H9 (cell line): Measurements from ENCODE around the gene IMMP2L. TPM values are rescaled to one million over a fixed set of nuclear protein-coding genes. Genes with fewer than 3 reads are reported as not detected.

Source experiments
- DNase-seq: peaks from one replicate; pipeline ENCODE4 v3.0.0-alpha.2; 2017
- H2AFZ ChIP-seq: one replicate; pipeline ENCODE4 v1.6.1; 2013; ENCODE audit warnings: mild to moderate bottlenecking, low read length, control low read depth, moderate library complexity
- H2AK5ac ChIP-seq: 2 replicates; pipeline ENCODE4 v1.6.1; 2013; ENCODE audit warnings: low read length, control low read depth, mixed read lengths; ENCODE audit not compliant: insufficient read length
- H2BK120ac ChIP-seq: one replicate; pipeline ENCODE4 v1.6.1; 2013; ENCODE audit warnings: low read depth, mild to moderate bottlenecking, low read length, control low read depth, inconsistent platforms; ENCODE audit not compliant: poor library complexity, severe bottlenecking
- H2BK12ac ChIP-seq: 2 replicates; pipeline ENCODE4 v1.6.1; 2013; ENCODE audit warnings: low read length, control low read depth, mixed read lengths, low read depth; ENCODE audit not compliant: insufficient read length
- H2BK15ac ChIP-seq: 2 replicates; pipeline ENCODE4 v1.6.1; 2013; ENCODE audit warnings: low read depth, low read length, control low read depth
- H2BK20ac ChIP-seq: one replicate; pipeline ENCODE4 v1.6.1; 2013; ENCODE audit warnings: low read depth, mild to moderate bottlenecking, low read length, control low read depth, inconsistent platforms; ENCODE audit not compliant: poor library complexity, severe bottlenecking
- H2BK5ac ChIP-seq: 2 replicates; pipeline ENCODE4 v1.6.1; 2013; ENCODE audit warnings: low read length, control low read depth, mixed read lengths; ENCODE audit not compliant: insufficient read length
- H3K14ac ChIP-seq: 2 replicates; pipeline ENCODE4 v1.6.1; 2013; ENCODE audit warnings: low read length, control low read depth; ENCODE audit not compliant: insufficient read depth
- H3K18ac ChIP-seq: 2 replicates; pipeline ENCODE4 v1.6.1; 2013; ENCODE audit warnings: low read depth, mild to moderate bottlenecking, mixed read lengths, low read length, control low read depth; ENCODE audit not compliant: insufficient read length
- H3K23ac ChIP-seq: 2 replicates; pipeline ENCODE4 v1.6.1; 2013; ENCODE audit warnings: low read length, control low read depth, mixed read lengths, low read depth; ENCODE audit not compliant: insufficient read length
- H3K23me2 ChIP-seq: 2 replicates; pipeline ENCODE4 v1.6.1; 2013; ENCODE audit warnings: low read depth, mild to moderate bottlenecking, mixed read lengths, low read length, control low read depth; ENCODE audit not compliant: insufficient read length, poor library complexity, severe bottlenecking
- H3K27ac ChIP-seq: 2 replicates; pipeline ENCODE4 v1.5.1; 2013; ENCODE audit warnings: low read length, control low read depth, mixed read lengths, low read depth; ENCODE audit not compliant: insufficient read length
- H3K27me3 ChIP-seq: 2 replicates; pipeline ENCODE4 v1.6.1; 2013; ENCODE audit warnings: low read length, control low read depth, inconsistent platforms; ENCODE audit not compliant: insufficient read depth
- H3K4ac ChIP-seq: 2 replicates; pipeline ENCODE4 v1.6.1; 2013; ENCODE audit warnings: low read depth, mild to moderate bottlenecking, control low read depth, inconsistent platforms, low read length, moderate library complexity
- H3K4me1 ChIP-seq: 2 replicates; pipeline ENCODE4 v1.6.1; 2013; ENCODE audit warnings: low read length, control low read depth, inconsistent platforms; ENCODE audit not compliant: insufficient read depth
- H3K4me2 ChIP-seq: 2 replicates; pipeline ENCODE4 v1.6.1; 2013; ENCODE audit warnings: low read length, control low read depth, mixed read lengths; ENCODE audit not compliant: insufficient read length, insufficient read depth
- H3K56ac ChIP-seq: 2 replicates; pipeline ENCODE4 v1.6.1; 2013; ENCODE audit warnings: low read depth, mild to moderate bottlenecking, mixed read lengths, low read length, control low read depth; ENCODE audit not compliant: insufficient read length
- H3K79me1 ChIP-seq: 2 replicates; pipeline ENCODE4 v1.6.1; 2013; ENCODE audit warnings: low read depth, mild to moderate bottlenecking, moderate library complexity, low read length, control low read depth, inconsistent platforms; ENCODE audit not compliant: insufficient read depth, poor library complexity, severe bottlenecking
- H3K79me2 ChIP-seq: 2 replicates; pipeline ENCODE4 v1.6.1; 2013; ENCODE audit warnings: low read length, control low read depth, inconsistent platforms; ENCODE audit not compliant: insufficient read depth
- H3K9ac ChIP-seq: 2 replicates; pipeline ENCODE4 v1.6.1; 2013; ENCODE audit warnings: low read length, control low read depth, mixed read lengths; ENCODE audit not compliant: insufficient read length; ENCODE audit errors: extremely low read depth
- H3K9me3 ChIP-seq: one replicate; pipeline ENCODE4 v1.6.1; 2013; ENCODE audit warnings: low read depth, low read length, inconsistent platforms; ENCODE audit not compliant: control insufficient read depth
- H3T11ph ChIP-seq: one replicate; pipeline ENCODE4 v1.6.1; 2013; ENCODE audit warnings: mild to moderate bottlenecking, low read length, control low read depth, inconsistent platforms
- H4K20me1 ChIP-seq: one replicate; pipeline ENCODE4 v1.6.1; 2013; ENCODE audit not compliant: control insufficient read depth, insufficient read length, insufficient read depth
- H4K5ac ChIP-seq: 2 replicates; pipeline ENCODE4 v1.6.1; 2013; ENCODE audit warnings: low read depth, mild to moderate bottlenecking, mixed read lengths, low read length, control low read depth; ENCODE audit not compliant: insufficient read length
- H4K8ac ChIP-seq: replicated peaks from 2 replicates; pipeline ENCODE4 v1.6.1; 2013; ENCODE audit warnings: low read length, control low read depth, mixed read lengths, low read depth; ENCODE audit not compliant: insufficient read length
- H4K91ac ChIP-seq: 2 replicates; pipeline ENCODE4 v1.6.1; 2013; ENCODE audit warnings: low read depth, mild to moderate bottlenecking, moderate library complexity, mixed read lengths, low read length, control low read depth; ENCODE audit not compliant: insufficient read length
- H3K27ac Mint-ChIP-seq, 3 experiments: 2 replicates in 2 of 3; 3 replicates in 1 of 3; pipeline ENCODE4 v1.8.0; 2020 to 2021; ENCODE audit warnings: mixed read lengths in 3 of 3, mild to moderate bottlenecking in 1 of 3, moderate library complexity in 1 of 3
- H3K27me3 Mint-ChIP-seq: 2 replicates; pipeline ENCODE4 v1.8.0; 2021; ENCODE audit warnings: low read depth, mild to moderate bottlenecking, moderate library complexity, mixed read lengths
- H3K36me3 Mint-ChIP-seq, 3 experiments: 2 replicates in 2 of 3; 3 replicates in 1 of 3; pipeline ENCODE4 v1.8.0; 2020 to 2021; ENCODE audit warnings: low read depth in 3 of 3, mixed read lengths in 3 of 3; ENCODE audit not compliant: insufficient read depth in 1 of 3
- H3K4me1 Mint-ChIP-seq, 2 experiments: 2 replicates each; pipeline ENCODE4 v1.8.0; 2020; ENCODE audit warnings: mixed read lengths in 2 of 2
- H3K4me3 Mint-ChIP-seq, 2 experiments: 2 replicates in 1 of 2; 3 replicates in 1 of 2; pipeline ENCODE4 v1.8.0; 2020 to 2021; ENCODE audit warnings: mild to moderate bottlenecking in 2 of 2, mixed read lengths in 2 of 2, moderate library complexity in 1 of 2
- H3K9me3 Mint-ChIP-seq, 2 experiments: 2 replicates in 1 of 2; 3 replicates in 1 of 2; pipeline ENCODE4 v1.8.0; 2020; ENCODE audit warnings: mild to moderate bottlenecking in 2 of 2, mixed read lengths in 2 of 2, moderate library complexity in 1 of 2
- WGBS: extraction: QIAGEN DNeasy Blood & Tissue Kit; methylation state at CpG from one replicate; pipeline ENCODE4 v1.1.7; 2013; ENCODE audit warnings: missing lambda C conversion rate, low lambda C conversion rate, mixed read lengths; ENCODE audit not compliant: insufficient read length; ENCODE audit errors: extremely low coverage; 5-methylcytosine and 5-hydroxymethylcytosine counted together
- total RNA-seq: library from RNA; stranded (reverse); gene quantifications from 2 replicates; pipeline ENCODE4 v1.2.1, GENCODE V29; 2021
- TF ChIP-seq, protein P1 (sequence below): fragments of 200-600 bp; sonication (generic); conservative IDR thresholded peaks from 3 replicates; pipeline ENCODE4 v1.8.0; 2021; ENCODE audit warnings: antibody characterized with exemption, mild to moderate bottlenecking

The IMMP2L gene
- total RNA-seq, 1 experiment from 2014 or later: 14.7 TPM

DNA sequence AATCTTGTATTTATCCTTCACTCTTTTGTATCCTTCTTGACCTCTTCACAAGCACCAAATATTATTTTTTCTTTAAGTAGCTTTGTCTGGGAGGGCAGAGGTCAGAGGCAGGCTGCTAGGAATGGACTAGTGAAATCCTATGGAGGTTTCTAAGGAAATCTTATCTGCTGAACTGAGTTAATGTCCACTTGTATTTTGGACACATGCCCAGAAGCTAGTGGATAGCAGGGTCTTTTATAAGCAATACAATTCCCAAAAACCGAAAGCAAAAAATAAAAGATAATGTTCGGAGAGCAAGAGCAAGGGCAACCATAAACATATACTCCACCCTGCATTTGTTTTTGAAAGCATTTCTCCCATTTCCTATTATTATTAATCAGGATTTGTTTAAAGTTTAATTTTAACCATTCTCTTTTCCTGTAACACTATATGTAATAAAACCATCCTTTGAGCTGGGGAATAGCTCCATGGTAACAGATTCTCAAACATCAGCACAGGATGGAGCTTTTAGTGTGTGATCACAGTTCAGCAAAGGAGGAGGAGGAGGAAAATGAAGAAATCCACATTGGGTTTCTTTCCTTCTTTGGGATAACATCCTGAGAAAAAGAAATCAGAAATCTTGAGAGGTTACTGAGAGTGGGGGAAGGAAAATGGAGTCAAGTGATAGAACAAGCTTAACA lies 799.6 kb downstream of the IMMP2L start:
- Histone ChIP-seq H2BK20ac (no peak overlapping the region), H3K4me1 (no peaks in the 10 kb centered on the region), H2BK5ac (no peak overlapping the region), H3K18ac (no peak overlapping the region), H3K79me2 (no peaks in the 10 kb centered on the region), H3K4me2 (no peak overlapping the region), H3K9ac (no peak overlapping the region), H3T11ph (no peak overlapping the region), H3K14ac (no peak overlapping the region), H3K4ac (no peak overlapping the region), H4K20me1 (no peaks in the 10 kb centered on the region), H4K91ac (no peak overlapping the region), H2BK120ac (no peak overlapping the region), H2BK12ac (no peak overlapping the region), H2AFZ (no peak overlapping the region), H3K23ac (no peak overlapping the region), H4K5ac (no peak overlapping the region), H3K27me3 (no peaks in the 10 kb centered on the region), H3K27ac (no peak overlapping the region), H2BK15ac (no peak overlapping the region), H3K56ac (no peak overlapping the region), H3K79me1 (no peaks in the 10 kb centered on the region), H3K23me2 (no peaks in the 10 kb centered on the region), H3K9me3 (no peaks in the 10 kb centered on the region), H4K8ac (no peak overlapping the region), H2AK5ac (no peak overlapping the region)
- TF ChIP-seq, protein P1, sequence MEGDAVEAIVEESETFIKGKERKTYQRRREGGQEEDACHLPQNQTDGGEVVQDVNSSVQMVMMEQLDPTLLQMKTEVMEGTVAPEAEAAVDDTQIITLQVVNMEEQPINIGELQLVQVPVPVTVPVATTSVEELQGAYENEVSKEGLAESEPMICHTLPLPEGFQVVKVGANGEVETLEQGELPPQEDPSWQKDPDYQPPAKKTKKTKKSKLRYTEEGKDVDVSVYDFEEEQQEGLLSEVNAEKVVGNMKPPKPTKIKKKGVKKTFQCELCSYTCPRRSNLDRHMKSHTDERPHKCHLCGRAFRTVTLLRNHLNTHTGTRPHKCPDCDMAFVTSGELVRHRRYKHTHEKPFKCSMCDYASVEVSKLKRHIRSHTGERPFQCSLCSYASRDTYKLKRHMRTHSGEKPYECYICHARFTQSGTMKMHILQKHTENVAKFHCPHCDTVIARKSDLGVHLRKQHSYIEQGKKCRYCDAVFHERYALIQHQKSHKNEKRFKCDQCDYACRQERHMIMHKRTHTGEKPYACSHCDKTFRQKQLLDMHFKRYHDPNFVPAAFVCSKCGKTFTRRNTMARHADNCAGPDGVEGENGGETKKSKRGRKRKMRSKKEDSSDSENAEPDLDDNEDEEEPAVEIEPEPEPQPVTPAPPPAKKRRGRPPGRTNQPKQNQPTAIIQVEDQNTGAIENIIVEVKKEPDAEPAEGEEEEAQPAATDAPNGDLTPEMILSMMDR: no peak
- DNase-seq: no peak
- Mint-ChIP-seq H3K27me3 (no peaks in the 10 kb centered on the region; the same call in 1 of the 2 replicates), H3K27ac (no peak overlapping the region), H3K36me3 (no peaks in the 10 kb centered on the region), H3K4me3 (no peak overlapping the region), H3K4me1 (peaks cover 12 to 15% of the 10 kb centered on the region in 2 experiments), H3K9me3 (no peaks in the 10 kb centered on the region)
- no CpG with 5 or more reads among the region's 2 CpGs for WGBS
